ENCODE measurements around the gene GET4.

DNA sequence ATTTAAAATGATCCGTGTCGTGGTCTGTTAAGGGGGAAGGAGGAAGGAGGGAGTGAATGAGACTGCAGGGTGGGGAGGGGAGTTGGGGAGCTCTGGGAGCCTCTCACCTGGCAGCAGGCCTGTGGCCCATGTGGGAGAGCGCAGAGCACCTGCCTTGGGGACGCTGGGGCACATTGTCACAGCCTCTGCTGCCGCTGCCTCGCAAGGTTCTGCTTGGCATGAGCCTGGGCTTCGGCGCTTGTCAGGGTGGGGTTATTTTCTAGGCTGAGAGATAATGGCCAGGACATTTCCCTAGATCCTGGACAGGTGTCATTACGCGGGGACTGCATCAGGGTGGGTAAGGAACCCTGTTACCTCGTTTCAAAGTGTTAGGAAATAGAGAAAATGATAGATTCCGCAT, 46.3 kb upstream of the GET4 start:
- TF ChIP-seq, protein P1, sequence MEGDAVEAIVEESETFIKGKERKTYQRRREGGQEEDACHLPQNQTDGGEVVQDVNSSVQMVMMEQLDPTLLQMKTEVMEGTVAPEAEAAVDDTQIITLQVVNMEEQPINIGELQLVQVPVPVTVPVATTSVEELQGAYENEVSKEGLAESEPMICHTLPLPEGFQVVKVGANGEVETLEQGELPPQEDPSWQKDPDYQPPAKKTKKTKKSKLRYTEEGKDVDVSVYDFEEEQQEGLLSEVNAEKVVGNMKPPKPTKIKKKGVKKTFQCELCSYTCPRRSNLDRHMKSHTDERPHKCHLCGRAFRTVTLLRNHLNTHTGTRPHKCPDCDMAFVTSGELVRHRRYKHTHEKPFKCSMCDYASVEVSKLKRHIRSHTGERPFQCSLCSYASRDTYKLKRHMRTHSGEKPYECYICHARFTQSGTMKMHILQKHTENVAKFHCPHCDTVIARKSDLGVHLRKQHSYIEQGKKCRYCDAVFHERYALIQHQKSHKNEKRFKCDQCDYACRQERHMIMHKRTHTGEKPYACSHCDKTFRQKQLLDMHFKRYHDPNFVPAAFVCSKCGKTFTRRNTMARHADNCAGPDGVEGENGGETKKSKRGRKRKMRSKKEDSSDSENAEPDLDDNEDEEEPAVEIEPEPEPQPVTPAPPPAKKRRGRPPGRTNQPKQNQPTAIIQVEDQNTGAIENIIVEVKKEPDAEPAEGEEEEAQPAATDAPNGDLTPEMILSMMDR (IDR thresholded peaks at IDR 0.05; ENCODE audit: low read length) = no peak
- no peak for TF ChIP-seq EZH2 (IDR thresholded peaks at IDR 0.05; ENCODE audit: borderline replicate concordance, low read length)

All from OCI-LY1 (cell line).